ENCODE results near the gene KRTAP10-8. TPM values are rescaled to one million over a fixed set of nuclear protein-coding genes. Genes with fewer than 3 reads are reported as not detected.

The KRTAP10-8 gene
- polyA plus RNA-seq, 1 donor, result not detected

DNA sequence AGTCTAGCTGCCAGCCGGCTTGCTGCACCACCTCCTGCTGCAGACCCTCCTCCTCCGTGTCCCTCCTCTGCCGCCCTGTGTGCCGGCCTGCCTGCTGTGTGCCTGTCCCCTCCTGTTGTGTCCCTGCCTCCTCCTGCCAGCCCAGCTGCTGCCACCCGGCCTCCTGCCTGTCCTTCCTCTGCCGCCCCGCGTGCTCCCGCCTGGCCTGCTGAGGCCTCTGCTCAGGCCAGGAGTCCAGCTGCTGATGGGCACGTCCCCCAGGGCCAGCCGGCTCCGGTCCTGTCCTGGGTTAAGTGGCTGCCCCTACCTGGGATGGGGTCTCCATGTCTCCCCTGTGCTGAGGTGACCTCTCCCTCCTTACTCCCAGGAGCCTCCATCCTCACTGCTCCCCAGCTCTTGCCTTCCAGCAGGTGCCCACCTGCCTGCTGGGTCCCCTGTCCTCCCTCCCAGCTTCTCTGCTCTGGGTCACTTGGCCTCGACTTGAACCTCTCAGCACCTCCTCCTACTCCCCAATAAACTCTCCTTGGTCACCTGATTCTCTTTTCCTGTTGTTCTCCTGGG is 870 bp downstream of the KRTAP10-8 start:
- no peaks in the 10 kb centered on the region for H3K27me3 ChIP-seq (ENCODE audit: control insufficient read depth, insufficient read depth, low read length)
- H3K4me1 ChIP-seq (ENCODE audit: control insufficient read depth, insufficient read depth, low read length), result no peaks in the 10 kb centered on the region
- no peaks in the 10 kb centered on the region for H3K36me3 ChIP-seq (ENCODE audit: control insufficient read depth, insufficient read depth, low read length)
- peaks cover 8% of the 10 kb centered on the region for H3K9me3 ChIP-seq (ENCODE audit: control insufficient read depth, low read depth, low read length)
- WGBS (ENCODE audit: insufficient coverage, low lambda C conversion rate), result no CpG with 5 or more reads among the region's 13 CpGs
- H3K27ac ChIP-seq (ENCODE audit: low read length), result no peak overlapping the region
- H3K4me3 ChIP-seq (ENCODE audit: low read length), result no peak overlapping the region
- DNase-seq, result no peak

DNA sequence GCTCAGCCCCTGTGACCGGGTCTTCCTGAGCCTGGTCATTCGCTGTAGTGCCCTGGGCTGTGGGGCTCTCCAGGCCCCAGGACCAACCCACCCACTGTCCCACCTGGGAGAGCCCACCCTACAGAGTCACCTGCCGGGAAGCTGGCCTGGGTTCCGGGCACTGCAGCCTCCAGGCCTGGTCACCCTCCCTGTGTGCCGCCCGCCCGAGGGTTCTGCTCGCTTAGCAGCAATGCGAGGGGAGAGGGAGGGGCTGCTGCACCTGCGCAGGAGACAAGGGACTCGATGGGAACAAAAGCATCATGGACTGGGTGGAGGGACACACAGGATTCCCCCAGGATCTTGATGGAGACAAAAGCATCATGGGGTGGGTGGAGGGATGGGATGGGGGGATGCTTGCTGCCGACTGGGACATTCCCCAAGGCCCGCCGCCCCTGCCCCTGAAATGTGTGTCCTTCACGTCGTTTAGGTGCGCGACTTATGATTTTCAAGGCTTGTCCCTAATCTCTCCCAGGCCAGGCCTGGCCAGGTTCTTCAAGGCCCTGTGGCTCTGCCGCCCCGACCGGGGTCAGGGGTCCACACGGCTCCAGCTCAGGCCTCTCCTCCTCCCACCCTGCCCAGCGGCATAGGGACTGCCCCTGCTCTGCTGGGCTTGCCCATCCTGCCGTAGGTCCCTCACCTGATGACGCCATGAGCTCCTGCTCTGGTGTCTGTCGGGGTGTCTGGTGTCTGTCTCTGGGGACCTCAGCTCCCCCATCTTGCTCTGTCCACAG is 1.7 kb downstream of the KRTAP10-8 start:
- H3K36me3 ChIP-seq (ENCODE audit: control insufficient read depth, insufficient read depth, low read length), result no peaks in the 10 kb centered on the region
- no peaks in the 10 kb centered on the region for H3K27me3 ChIP-seq (ENCODE audit: control insufficient read depth, insufficient read depth, low read length)
- no peak for DNase-seq
- H3K4me1 ChIP-seq (ENCODE audit: control insufficient read depth, insufficient read depth, low read length), result no peaks in the 10 kb centered on the region
- peaks cover 8% of the 10 kb centered on the region for H3K9me3 ChIP-seq (ENCODE audit: control insufficient read depth, low read depth, low read length)
- H3K27ac ChIP-seq (ENCODE audit: low read length), result no peak overlapping the region
- no peak overlapping the region for H3K4me3 ChIP-seq (ENCODE audit: low read length)
- no CpG with 5 or more reads among the region's 26 CpGs for WGBS (ENCODE audit: insufficient coverage, low lambda C conversion rate)

DNA sequence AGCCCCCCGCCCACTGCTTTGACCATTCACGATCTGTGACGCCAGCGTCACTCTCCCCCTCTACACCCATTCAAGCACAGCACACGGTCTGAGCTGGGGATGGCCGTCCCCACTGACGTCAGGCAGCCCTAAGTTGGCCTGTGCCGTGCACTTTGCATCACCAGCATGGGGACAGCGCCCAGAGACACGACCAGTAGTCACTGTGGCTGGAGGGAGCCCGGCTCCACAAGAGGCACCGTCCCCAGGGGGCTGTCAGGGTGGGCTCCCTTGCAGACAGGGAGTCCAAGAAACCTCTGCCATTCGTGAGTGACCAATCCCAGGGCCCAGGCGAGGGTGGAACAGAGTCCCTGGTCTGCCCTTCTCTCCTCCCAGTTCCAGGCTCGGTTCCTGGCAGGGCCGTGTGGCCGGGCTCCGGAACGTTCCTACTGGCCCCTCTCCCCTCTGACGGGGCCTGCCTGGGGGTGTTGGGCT is 2.3 kb downstream of the KRTAP10-8 start:
- WGBS (ENCODE audit: insufficient coverage, low lambda C conversion rate), result no CpG with 5 or more reads among the region's 20 CpGs
- DNase-seq, result no peak

DNA sequence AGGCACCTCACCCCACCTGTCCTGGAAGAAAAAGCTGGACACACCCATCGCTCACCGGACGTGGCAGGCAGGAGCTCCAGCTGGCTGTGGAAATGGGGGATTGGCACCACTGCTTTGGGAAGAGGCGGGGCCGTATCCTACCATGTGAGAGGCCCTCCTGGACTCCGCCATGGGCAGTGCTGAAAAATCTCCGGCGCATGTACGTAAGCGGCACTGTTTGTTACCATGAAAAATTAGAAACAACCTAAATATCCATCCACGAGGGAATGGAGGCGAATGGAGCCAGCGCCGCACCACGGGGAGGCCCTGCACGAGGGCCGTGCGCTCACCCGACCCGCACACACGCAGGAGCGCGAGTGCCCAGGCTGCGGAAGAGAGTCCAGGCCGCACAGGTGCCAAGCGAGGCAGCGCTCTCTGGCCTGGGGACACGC is 3.1 kb downstream of the KRTAP10-8 start:
- Histone ChIP-seq H3K27me3 (ENCODE audit: control insufficient read depth, insufficient read depth, low read length) (no peaks in the 10 kb centered on the region), H3K9me3 (ENCODE audit: control insufficient read depth, low read depth, low read length) (peaks cover 8% of the 10 kb centered on the region), H3K4me1 (ENCODE audit: control insufficient read depth, insufficient read depth, low read length) (no peaks in the 10 kb centered on the region), H3K4me3 (ENCODE audit: low read length) (no peak overlapping the region), H3K36me3 (ENCODE audit: control insufficient read depth, insufficient read depth, low read length) (no peaks in the 10 kb centered on the region), H3K27ac (ENCODE audit: low read length) (no peak overlapping the region)
- no peak for DNase-seq
- no CpG with 5 or more reads among the region's 28 CpGs for WGBS (ENCODE audit: insufficient coverage, low lambda C conversion rate)

More for the DNA sequence above, 2.3 kb downstream of the KRTAP10-8 start:
- no peaks in the 10 kb centered on the region for H3K4me1 ChIP-seq (ENCODE audit: control insufficient read depth, insufficient read depth, low read length)
- no peaks in the 10 kb centered on the region for H3K27me3 ChIP-seq (ENCODE audit: control insufficient read depth, insufficient read depth, low read length)
- no peak overlapping the region for H3K27ac ChIP-seq (ENCODE audit: low read length)
- H3K4me3 ChIP-seq (ENCODE audit: low read length), result no peak overlapping the region
- peaks cover 8% of the 10 kb centered on the region for H3K9me3 ChIP-seq (ENCODE audit: control insufficient read depth, low read depth, low read length)
- no peaks in the 10 kb centered on the region for H3K36me3 ChIP-seq (ENCODE audit: control insufficient read depth, insufficient read depth, low read length)

DNA sequence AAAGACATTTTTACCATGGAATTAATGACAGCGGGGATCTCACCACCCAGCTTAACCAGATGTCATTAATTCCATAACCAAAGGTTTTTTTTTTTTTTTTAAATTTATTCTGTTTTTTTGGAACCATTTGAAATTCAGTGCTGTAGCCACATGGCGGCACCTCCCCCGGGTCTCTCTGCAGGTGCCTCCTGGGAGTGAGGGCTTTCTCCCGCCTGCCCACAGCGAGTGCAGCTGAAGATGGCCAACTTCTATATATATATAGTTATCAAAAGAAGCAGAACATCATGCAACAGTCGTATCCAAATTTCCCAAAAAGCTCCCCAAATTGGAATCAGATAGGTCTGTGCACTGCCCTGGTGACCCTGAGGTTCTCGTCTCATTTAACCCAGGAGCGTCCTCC is 3.6 kb downstream of the KRTAP10-8 start:
- H3K9me3 ChIP-seq (ENCODE audit: control insufficient read depth, low read depth, low read length), result peaks cover 8% of the 10 kb centered on the region
- no peaks in the 10 kb centered on the region for H3K27me3 ChIP-seq (ENCODE audit: control insufficient read depth, insufficient read depth, low read length)
- WGBS (ENCODE audit: insufficient coverage, low lambda C conversion rate), result 80% methylated on average over 1 of the region's 8 CpGs
- H3K4me1 ChIP-seq (ENCODE audit: control insufficient read depth, insufficient read depth, low read length), result no peaks in the 10 kb centered on the region
- H3K4me3 ChIP-seq (ENCODE audit: low read length), result no peak overlapping the region
- no peak overlapping the region for H3K27ac ChIP-seq (ENCODE audit: low read length)
- no peak for DNase-seq
- H3K36me3 ChIP-seq (ENCODE audit: control insufficient read depth, insufficient read depth, low read length), result no peaks in the 10 kb centered on the region

DNA sequence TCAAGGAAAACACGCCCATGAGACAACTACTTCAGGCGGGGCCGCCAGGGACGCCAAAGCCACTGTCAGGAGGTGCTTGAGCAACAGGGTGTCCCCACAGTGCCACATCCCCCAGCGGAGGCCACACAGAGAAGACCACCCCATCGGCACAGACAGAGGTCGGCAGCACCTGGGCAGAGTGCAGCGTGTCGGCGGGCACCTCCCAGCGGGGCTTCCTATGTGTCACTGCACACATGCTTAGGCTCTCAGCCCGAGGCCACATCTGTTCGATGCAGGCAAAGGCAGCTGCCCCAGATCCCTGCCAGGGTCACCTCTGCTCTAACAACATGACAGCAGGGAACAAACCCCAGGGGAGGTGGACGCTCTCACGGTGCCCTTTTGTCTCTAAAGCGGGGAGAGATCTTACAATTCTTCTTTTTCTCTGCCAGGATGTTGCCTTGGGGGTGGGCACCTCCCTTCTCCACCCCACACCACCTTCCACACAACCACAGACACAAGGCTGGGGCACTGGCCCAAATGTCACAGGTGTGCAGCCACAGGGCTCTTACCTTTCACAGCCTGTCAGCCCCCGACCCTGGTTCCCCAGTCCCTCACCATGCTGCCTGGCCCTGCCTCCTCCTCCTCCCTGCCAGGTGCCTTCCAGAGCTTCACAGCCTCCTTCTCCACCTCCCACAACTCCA is 4.2 kb downstream of the KRTAP10-8 start:
- no peak overlapping the region for H3K27ac ChIP-seq (ENCODE audit: low read length)

DNA sequence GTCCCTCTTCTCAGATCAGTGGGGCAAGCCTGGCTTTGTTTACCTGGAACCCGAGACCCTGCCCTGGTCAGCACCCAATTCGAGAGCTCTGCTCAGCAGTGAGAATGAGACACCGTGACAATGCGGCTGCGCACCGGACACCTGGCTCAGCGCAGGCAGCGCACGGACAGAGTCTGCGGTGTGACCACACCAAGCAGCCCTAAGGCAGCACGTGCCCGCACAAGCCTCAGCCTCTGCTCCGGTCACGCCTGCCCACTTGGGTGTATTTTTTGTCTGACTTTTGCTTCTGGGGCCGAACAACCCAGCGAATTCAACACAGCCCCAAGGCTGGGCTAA is 4.7 kb downstream of the KRTAP10-8 start:
- H3K27ac ChIP-seq (ENCODE audit: low read length), result no peak overlapping the region
- H3K27me3 ChIP-seq (ENCODE audit: control insufficient read depth, insufficient read depth, low read length), result no peaks in the 10 kb centered on the region
- no peak for DNase-seq
- H3K4me3 ChIP-seq (ENCODE audit: low read length), result no peak overlapping the region
- H3K4me1 ChIP-seq (ENCODE audit: control insufficient read depth, insufficient read depth, low read length), result no peaks in the 10 kb centered on the region
- WGBS (ENCODE audit: insufficient coverage, low lambda C conversion rate), result no CpG with 5 or more reads among the region's 16 CpGs
- H3K36me3 ChIP-seq (ENCODE audit: control insufficient read depth, insufficient read depth, low read length), result no peaks in the 10 kb centered on the region
- peaks cover 8% of the 10 kb centered on the region for H3K9me3 ChIP-seq (ENCODE audit: control insufficient read depth, low read depth, low read length)

More for the DNA sequence above, 4.2 kb downstream of the KRTAP10-8 start:
- DNase-seq, result no peak
- Histone ChIP-seq H3K4me3 (ENCODE audit: low read length) (no peak overlapping the region), H3K4me1 (ENCODE audit: control insufficient read depth, insufficient read depth, low read length) (no peaks in the 10 kb centered on the region), H3K27me3 (ENCODE audit: control insufficient read depth, insufficient read depth, low read length) (no peaks in the 10 kb centered on the region), H3K36me3 (ENCODE audit: control insufficient read depth, insufficient read depth, low read length) (no peaks in the 10 kb centered on the region), H3K9me3 (ENCODE audit: control insufficient read depth, low read depth, low read length) (peaks cover 8% of the 10 kb centered on the region)
- WGBS (ENCODE audit: insufficient coverage, low lambda C conversion rate), result no CpG with 5 or more reads among the region's 17 CpGs

DNA sequence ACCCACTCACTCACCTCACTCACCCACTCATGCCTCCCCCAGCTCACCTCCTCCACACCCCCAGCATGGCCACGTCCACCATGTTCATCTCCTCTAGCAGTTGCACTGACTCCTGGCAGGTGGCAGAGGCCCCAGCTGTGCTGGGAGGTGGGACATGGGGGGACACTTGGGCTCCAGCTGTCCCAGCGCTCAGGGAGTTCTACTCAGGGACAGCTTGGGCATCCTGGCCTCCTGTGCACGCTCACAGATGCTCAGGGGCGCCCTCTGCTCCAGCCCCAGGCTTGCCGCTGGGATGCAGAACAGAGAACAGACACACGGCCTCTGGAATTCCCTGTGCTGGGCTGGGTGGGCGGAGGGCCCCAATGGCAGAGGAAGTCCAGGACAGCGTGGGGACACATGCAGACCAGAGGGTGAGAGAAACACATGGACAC is 5.2 kb downstream of the KRTAP10-8 start:
- Histone ChIP-seq H3K4me1 (ENCODE audit: control insufficient read depth, insufficient read depth, low read length) (no peaks in the 10 kb centered on the region), H3K27ac (ENCODE audit: low read length) (no peak overlapping the region), H3K36me3 (ENCODE audit: control insufficient read depth, insufficient read depth, low read length) (no peaks in the 10 kb centered on the region), H3K27me3 (ENCODE audit: control insufficient read depth, insufficient read depth, low read length) (no peaks in the 10 kb centered on the region), H3K9me3 (ENCODE audit: control insufficient read depth, low read depth, low read length) (peaks cover 5% of the 10 kb centered on the region), H3K4me3 (ENCODE audit: low read length) (no peak overlapping the region)
- no CpG with 5 or more reads among the region's 8 CpGs for WGBS (ENCODE audit: insufficient coverage, low lambda C conversion rate)
- no peak for DNase-seq

DNA sequence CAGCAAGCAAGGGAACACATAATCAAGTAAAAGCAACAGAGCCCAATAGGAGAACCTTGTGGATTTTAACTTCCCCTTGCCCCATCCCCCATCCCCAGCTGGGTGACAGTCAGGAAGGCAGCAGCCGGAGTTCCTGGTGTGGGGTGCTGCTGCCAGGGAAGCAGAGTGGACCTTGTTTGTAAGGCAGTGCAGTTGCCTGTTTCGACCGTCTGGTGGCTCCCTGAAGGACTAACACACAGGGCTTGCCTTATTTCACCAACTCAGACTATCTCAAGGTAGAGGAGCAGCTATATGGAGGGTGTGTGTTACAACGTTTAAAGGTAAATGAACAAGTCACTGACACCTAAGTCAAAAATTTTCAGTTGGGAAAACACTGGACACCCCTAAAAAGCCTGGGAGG is 6.6 kb downstream of the KRTAP10-8 start:
- Histone ChIP-seq H3K4me1 (ENCODE audit: control insufficient read depth, insufficient read depth, low read length) (no peaks in the 10 kb centered on the region), H3K4me3 (ENCODE audit: low read length) (no peak overlapping the region), H3K9me3 (ENCODE audit: control insufficient read depth, low read depth, low read length) (peaks cover 3% of the 10 kb centered on the region), H3K36me3 (ENCODE audit: control insufficient read depth, insufficient read depth, low read length) (no peaks in the 10 kb centered on the region), H3K27ac (ENCODE audit: low read length) (no peak overlapping the region), H3K27me3 (ENCODE audit: control insufficient read depth, insufficient read depth, low read length) (no peaks in the 10 kb centered on the region)
- WGBS (ENCODE audit: insufficient coverage, low lambda C conversion rate), result no CpG with 5 or more reads among the region's 4 CpGs
- DNase-seq, result no peak

DNA sequence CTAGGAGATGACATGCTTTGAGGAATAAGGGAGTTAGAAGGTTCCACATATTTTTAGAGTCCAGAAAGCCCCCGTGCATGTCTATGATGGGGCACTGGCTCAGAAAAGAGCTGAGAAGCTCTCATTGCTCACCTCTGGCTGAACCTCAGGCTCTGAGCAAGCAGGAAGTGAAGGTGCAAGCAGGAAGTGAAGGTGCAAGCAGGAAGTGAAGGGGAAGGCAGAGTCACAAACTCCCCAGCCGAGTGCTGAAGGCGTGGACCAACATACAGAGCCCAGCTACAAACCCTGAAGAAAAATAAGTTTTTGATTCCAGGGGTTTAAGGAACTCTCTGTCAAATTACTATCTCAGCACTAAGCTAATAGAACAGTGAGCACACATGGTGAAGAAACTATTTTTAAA is 7.0 kb downstream of the KRTAP10-8 start:
- Histone ChIP-seq H3K36me3 (ENCODE audit: control insufficient read depth, insufficient read depth, low read length) (no peaks in the 10 kb centered on the region), H3K4me3 (ENCODE audit: low read length) (no peak overlapping the region), H3K27ac (ENCODE audit: low read length) (no peak overlapping the region), H3K4me1 (ENCODE audit: control insufficient read depth, insufficient read depth, low read length) (no peaks in the 10 kb centered on the region), H3K9me3 (ENCODE audit: control insufficient read depth, low read depth, low read length) (peaks cover 3% of the 10 kb centered on the region), H3K27me3 (ENCODE audit: control insufficient read depth, insufficient read depth, low read length) (no peaks in the 10 kb centered on the region)
- DNase-seq, result no peak
- WGBS (ENCODE audit: insufficient coverage, low lambda C conversion rate), result 100% methylated on average over 1 of the region's 3 CpGs
